Epithelial cell of esophagus (primary cell): ENCODE data around the gene DHX34.

ENCODE experiments used
- DNase-seq: peaks from one replicate; pipeline ENCODE4 v3.0.0; 2010; ENCODE audit warnings: low read depth
- H3K4me3 ChIP-seq: 2 replicates; pipeline ENCODE4 v1.5.1; 2011; ENCODE audit warnings: mild to moderate bottlenecking, low read length, control low read depth
- TF ChIP-seq, protein P1 (sequence below): IDR thresholded peaks from 2 replicates; pipeline ENCODE4 v1.5.1; 2011; ENCODE audit warnings: low read depth, mild to moderate bottlenecking, low read length, control low read depth, inconsistent platforms; ENCODE audit not compliant: insufficient read depth; ENCODE audit errors: missing control alignments

The DHX34 gene

GRCh38 chr19:47429140-47429793 lies 80.2 kb downstream of the DHX34 start:
- TF ChIP-seq, protein P1, sequence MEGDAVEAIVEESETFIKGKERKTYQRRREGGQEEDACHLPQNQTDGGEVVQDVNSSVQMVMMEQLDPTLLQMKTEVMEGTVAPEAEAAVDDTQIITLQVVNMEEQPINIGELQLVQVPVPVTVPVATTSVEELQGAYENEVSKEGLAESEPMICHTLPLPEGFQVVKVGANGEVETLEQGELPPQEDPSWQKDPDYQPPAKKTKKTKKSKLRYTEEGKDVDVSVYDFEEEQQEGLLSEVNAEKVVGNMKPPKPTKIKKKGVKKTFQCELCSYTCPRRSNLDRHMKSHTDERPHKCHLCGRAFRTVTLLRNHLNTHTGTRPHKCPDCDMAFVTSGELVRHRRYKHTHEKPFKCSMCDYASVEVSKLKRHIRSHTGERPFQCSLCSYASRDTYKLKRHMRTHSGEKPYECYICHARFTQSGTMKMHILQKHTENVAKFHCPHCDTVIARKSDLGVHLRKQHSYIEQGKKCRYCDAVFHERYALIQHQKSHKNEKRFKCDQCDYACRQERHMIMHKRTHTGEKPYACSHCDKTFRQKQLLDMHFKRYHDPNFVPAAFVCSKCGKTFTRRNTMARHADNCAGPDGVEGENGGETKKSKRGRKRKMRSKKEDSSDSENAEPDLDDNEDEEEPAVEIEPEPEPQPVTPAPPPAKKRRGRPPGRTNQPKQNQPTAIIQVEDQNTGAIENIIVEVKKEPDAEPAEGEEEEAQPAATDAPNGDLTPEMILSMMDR, result no peak
- H3K4me3 ChIP-seq, result no peak overlapping the region
- no peak for DNase-seq

GRCh38 chr19:47430041-47430802 lies 81.1 kb downstream of the DHX34 start:
- peak overlapping the region; percentile 7 for H3K4me3 ChIP-seq
- TF ChIP-seq, protein P1, result peak; percentile 16
- peak; percentile 60 for DNase-seq

GRCh38 chr19:47432091-47432490 lies 83.0 kb downstream of the DHX34 start:
- TF ChIP-seq, protein P1, result no peak
- no peak for DNase-seq
- no peak overlapping the region for H3K4me3 ChIP-seq
